ACC112 (cell line): Measurements from ENCODE around the gene CYP4V2.

Experiments used
- H2AFZ ChIP-seq: fragments of 200-600 bp; sonication (generic); one replicate; pipeline ENCODE4 v1.6.0; 2017; ENCODE audit warnings: antibody characterized with exemption, low read length; ENCODE audit not compliant: unreplicated experiment
- H3K27ac ChIP-seq: fragments of 200-600 bp; sonication (generic); 2 replicates; pipeline ENCODE4 v1.5.1; 2014; ENCODE audit warnings: low read depth, mild to moderate bottlenecking, antibody characterized with exemption, low read length, moderate library complexity
- H3K27me3 ChIP-seq: fragments of 200-600 bp; sonication (generic); 2 replicates; pipeline ENCODE4 v1.6.1; 2014; ENCODE audit warnings: mild to moderate bottlenecking, antibody characterized with exemption, low read length, moderate library complexity, mixed read lengths; ENCODE audit not compliant: insufficient read depth
- H3K36me3 ChIP-seq: fragments of 200-600 bp; sonication (generic); 2 replicates; pipeline ENCODE4 v1.6.1; 2016; ENCODE audit warnings: mild to moderate bottlenecking, antibody characterized with exemption, low read length, moderate library complexity, mixed read lengths; ENCODE audit not compliant: insufficient read depth
- H3K4me1 ChIP-seq: fragments of 200-600 bp; sonication (generic); one replicate; pipeline ENCODE4 v1.6.1; 2016; ENCODE audit warnings: low read length, mixed read lengths; ENCODE audit not compliant: insufficient read depth, unreplicated experiment, control insufficient read depth
- H3K4me3 ChIP-seq: fragments of 200-600 bp; sonication (generic); 2 replicates; pipeline ENCODE4 v1.5.1; 2014; ENCODE audit warnings: mild to moderate bottlenecking, low read depth, low read length
- H3K79me2 ChIP-seq: fragments of 200-600 bp; sonication (generic); one replicate; pipeline ENCODE4 v1.6.0; 2016; ENCODE audit warnings: low read length; ENCODE audit not compliant: control insufficient read depth, unreplicated experiment, insufficient read depth

CYP4V2 gene

DNA sequence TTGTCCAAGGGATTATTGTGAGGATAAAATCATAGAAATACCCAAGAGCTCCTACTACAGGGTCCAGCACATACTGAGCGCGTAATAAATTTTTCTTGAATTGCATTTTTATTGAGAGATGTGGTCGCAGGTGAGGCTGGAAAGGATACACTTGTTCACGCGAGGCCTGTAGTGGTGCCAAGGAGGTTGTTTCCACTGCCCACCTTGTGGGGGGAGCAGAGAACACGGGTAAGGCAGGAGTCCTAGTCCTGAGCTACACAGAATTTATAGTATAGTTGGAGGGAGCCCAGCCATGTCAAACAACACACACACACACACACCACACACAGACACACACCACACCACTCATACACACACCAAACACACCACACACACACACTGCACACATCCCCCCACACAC, 31.8 kb upstream of the CYP4V2 start:
- Histone ChIP-seq H2AFZ (no peak overlapping the region), H3K4me3 (no peak overlapping the region), H3K79me2 (no peaks in the 10 kb centered on the region), H3K36me3 (no peaks in the 10 kb centered on the region), H3K27me3 (no peaks in the 10 kb centered on the region), H3K27ac (no peak overlapping the region), H3K4me1 (no peaks in the 10 kb centered on the region)

GRCh38 chr4:186161138-186161537, 30.2 kb upstream of the CYP4V2 start:
- no peak overlapping the region for H2AFZ ChIP-seq
- no peaks in the 10 kb centered on the region for H3K4me1 ChIP-seq

GRCh38 chr4:186166852-186167512, 24.4 kb upstream of the CYP4V2 start:
- H3K27me3 ChIP-seq, result no peaks in the 10 kb centered on the region
- H2AFZ ChIP-seq, result no peak overlapping the region
- H3K4me3 ChIP-seq, result no peak overlapping the region
- H3K4me1 ChIP-seq, result no peaks in the 10 kb centered on the region
- no peaks in the 10 kb centered on the region for H3K36me3 ChIP-seq
- no peak overlapping the region for H3K27ac ChIP-seq
- no peaks in the 10 kb centered on the region for H3K79me2 ChIP-seq

More at GRCh38 chr4:186161138-186161537, 30.2 kb upstream of the CYP4V2 start:
- no peak overlapping the region for H3K27ac ChIP-seq
- H3K4me3 ChIP-seq, result no peak overlapping the region
- H3K36me3 ChIP-seq, result no peaks in the 10 kb centered on the region
- no peaks in the 10 kb centered on the region for H3K79me2 ChIP-seq
- no peaks in the 10 kb centered on the region for H3K27me3 ChIP-seq

DNA sequence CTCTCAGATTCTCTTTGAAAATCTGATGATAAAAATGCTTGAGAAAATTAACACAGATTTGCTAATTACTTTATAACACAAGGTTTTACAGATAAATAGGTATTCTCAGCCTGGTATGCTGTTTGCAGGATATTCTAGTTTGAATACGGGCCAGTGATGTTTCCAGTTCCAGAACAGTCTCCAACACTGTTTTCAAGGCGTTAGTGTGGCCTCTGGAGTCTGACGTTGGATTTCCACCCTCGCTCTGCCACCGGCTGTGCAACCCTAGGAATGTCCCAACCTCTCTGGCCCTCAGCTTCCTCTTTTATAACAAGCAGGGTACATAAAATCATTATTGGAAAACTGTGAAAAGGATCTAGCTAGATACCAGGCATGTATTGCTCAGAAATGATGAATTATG, 23.8 kb upstream of the CYP4V2 start:
- H3K27ac ChIP-seq, result no peak overlapping the region
- H3K4me3 ChIP-seq, result no peak overlapping the region
- H3K27me3 ChIP-seq, result no peaks in the 10 kb centered on the region
- H3K36me3 ChIP-seq, result no peaks in the 10 kb centered on the region
- no peaks in the 10 kb centered on the region for H3K79me2 ChIP-seq
- H3K4me1 ChIP-seq, result no peaks in the 10 kb centered on the region
- H2AFZ ChIP-seq, result no peak overlapping the region

DNA sequence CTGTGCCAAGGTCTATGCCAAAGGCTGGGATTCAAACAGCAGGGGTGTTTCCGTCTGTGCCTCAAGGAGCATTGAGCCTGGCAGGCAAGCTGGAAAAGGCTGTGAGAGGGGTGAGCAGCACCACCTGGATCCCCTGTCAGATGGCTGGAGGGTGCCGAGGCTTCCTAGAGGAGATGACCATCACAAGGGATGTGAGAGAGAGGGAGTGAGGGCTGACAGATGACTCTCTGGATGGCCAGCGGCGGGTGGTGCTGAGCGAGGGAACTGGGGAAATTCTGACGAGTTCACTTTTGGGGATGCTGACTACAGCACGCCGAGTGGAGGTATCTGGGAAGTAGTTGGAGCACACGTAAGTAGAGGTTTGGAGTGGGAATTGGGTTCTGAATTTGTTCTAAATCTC, 22.6 kb upstream of the CYP4V2 start:
- Histone ChIP-seq H2AFZ (no peak overlapping the region), H3K79me2 (no peaks in the 10 kb centered on the region), H3K4me1 (no peaks in the 10 kb centered on the region), H3K27me3 (no peaks in the 10 kb centered on the region), H3K36me3 (no peaks in the 10 kb centered on the region), H3K4me3 (no peak overlapping the region), H3K27ac (no peak overlapping the region)

DNA sequence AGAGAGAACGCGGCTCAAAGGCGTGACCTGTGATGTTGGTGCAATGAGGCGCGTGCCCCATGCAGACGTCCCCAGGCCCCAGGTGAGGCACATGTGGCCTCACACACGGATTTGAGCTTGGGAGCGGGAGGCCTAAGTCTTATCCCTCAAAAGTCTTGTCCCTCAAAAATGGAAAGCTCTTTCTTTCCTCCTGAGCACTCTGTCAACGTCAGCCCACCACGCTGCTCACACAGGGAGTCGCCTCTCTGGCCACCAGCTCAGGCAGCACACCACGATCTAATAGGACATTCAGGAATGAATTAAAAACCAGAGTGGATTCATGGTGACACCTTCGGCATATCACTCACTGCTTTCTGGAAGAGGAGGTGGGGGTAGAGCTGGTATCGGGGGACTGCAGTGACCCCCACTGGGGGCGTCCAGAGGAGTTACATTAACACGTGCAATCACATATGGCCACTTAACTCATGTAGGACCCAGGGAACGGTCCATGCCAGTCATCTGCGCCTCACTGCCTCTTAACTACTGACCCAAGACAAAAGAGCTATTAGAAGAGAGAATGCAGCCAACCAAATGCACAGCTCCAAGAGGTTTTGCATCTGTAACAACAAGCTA, 21.9 kb upstream of the CYP4V2 start:
- Histone ChIP-seq H3K27ac (no peak overlapping the region), H3K4me3 (no peak overlapping the region), H2AFZ (no peak overlapping the region), H3K79me2 (no peaks in the 10 kb centered on the region), H3K27me3 (no peaks in the 10 kb centered on the region), H3K36me3 (no peaks in the 10 kb centered on the region), H3K4me1 (no peaks in the 10 kb centered on the region)

DNA sequence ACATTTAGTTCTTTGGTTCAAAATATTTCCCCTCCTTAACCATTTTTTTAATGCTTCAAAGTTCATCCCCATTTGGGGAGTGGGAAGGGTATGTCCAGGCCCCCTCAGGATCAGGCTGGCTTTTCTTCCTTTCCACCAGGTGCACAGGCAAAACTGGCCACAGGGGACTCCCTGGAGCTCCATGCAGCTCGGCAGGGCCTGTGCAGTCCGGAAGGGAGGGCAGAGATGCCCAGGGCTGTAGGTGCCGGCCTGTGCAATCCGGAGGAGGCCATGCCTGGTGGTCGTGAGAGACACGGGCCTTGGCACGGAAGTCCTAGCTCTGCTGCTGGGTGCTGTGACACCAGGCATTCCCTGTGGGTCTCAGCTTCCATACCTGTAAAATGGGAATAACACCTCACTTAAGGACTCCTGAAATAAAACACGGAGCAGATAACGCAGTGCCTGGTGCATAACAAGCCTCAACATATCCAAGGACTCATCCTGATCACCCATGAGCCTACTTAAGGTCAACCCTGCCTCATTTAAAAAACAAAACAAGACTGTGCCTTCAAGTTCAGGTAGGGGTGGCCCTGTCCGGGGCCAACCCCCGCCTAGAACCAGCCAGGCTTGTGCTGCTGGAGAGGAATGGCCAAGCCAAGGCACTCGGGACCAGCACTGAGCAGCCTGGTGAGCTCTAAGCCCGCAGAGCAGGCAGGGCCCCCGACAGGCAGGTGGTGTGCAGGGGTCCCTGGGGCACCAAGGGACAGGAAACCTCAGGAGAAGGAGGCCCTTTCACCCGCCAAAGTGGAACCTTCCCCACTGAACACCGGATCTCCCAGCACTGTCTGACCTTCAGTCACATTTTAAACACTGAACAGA, 21.2 kb upstream of the CYP4V2 start:
- Histone ChIP-seq H3K79me2 (no peaks in the 10 kb centered on the region), H3K27me3 (no peaks in the 10 kb centered on the region), H3K4me1 (no peaks in the 10 kb centered on the region), H3K4me3 (no peak overlapping the region), H3K36me3 (no peaks in the 10 kb centered on the region), H2AFZ (no peak overlapping the region), H3K27ac (no peak overlapping the region)

GRCh38 chr4:186170966-186171365, 20.4 kb upstream of the CYP4V2 start:
- no peaks in the 10 kb centered on the region for H3K79me2 ChIP-seq
- no peak overlapping the region for H3K4me3 ChIP-seq
- no peaks in the 10 kb centered on the region for H3K36me3 ChIP-seq
- no peak overlapping the region for H3K27ac ChIP-seq
- no peaks in the 10 kb centered on the region for H3K4me1 ChIP-seq
- no peaks in the 10 kb centered on the region for H3K27me3 ChIP-seq
- no peak overlapping the region for H2AFZ ChIP-seq

GRCh38 chr4:186172546-186172945, 18.8 kb upstream of the CYP4V2 start:
- no peak overlapping the region for H3K4me3 ChIP-seq
- no peaks in the 10 kb centered on the region for H3K36me3 ChIP-seq
- H3K27ac ChIP-seq, result no peak overlapping the region
- no peaks in the 10 kb centered on the region for H3K79me2 ChIP-seq
- no peaks in the 10 kb centered on the region for H3K4me1 ChIP-seq
- no peak overlapping the region for H2AFZ ChIP-seq
- H3K27me3 ChIP-seq, result no peaks in the 10 kb centered on the region; the same call in 1 of the 2 replicates

GRCh38 chr4:186188107-186188506, 3.3 kb upstream of the CYP4V2 start:
- H3K4me1 ChIP-seq, result peaks cover 11% of the 10 kb centered on the region

More at GRCh38 chr4:186188107-186188506, 3.3 kb upstream of the CYP4V2 start:
- no peak overlapping the region for H2AFZ ChIP-seq
- no peaks in the 10 kb centered on the region for H3K36me3 ChIP-seq
- H3K27ac ChIP-seq, result no peak overlapping the region
- no peaks in the 10 kb centered on the region for H3K27me3 ChIP-seq
- no peaks in the 10 kb centered on the region for H3K79me2 ChIP-seq
- H3K4me3 ChIP-seq, result no peak overlapping the region
